Tibial nerve (tissue), 4 donors: Measurements from ENCODE around the gene GRK1. TPM values are rescaled to one million over a fixed set of nuclear protein-coding genes. Genes with fewer than 3 reads are reported as not detected.
"Not testable (repeated sequence)": the region's sequence is repeated elsewhere in the genome, so short reads cannot be mapped to it uniquely, and the experiment has no call there.

Experiments
- DNase-seq, 2 donors: peaks; one replicate each; pipeline ENCODE4 v3.0.0-alpha.2; 2019; ENCODE audit warnings: low spot score in 2 of 2
- H3K27ac ChIP-seq, 4 donors: fragments of 200-600 bp; sonication (generic) in 3 of 4; one replicate each; pipeline ENCODE4 v1.5.1; 2017 to 2019; ENCODE audit warnings: mild to moderate bottlenecking in 1 of 4
- H3K27me3 ChIP-seq, 2 donors: fragments of 200-600 bp; sonication (generic) in 1 of 2; one replicate each; pipeline versions ENCODE4 v1.5.1 to v1.6.0; 2017 to 2019
- H3K36me3 ChIP-seq, 3 donors: fragments of 200-600 bp; sonication (generic); one replicate each; pipeline ENCODE4 v1.5.1; 2018 to 2019
- H3K4me1 ChIP-seq, 4 donors: fragments of 200-600 bp; sonication (generic) in 3 of 4; one replicate each; pipeline ENCODE4 v1.5.1; 2017 to 2019
- H3K4me3 ChIP-seq, 4 donors: fragments of 200-600 bp; sonication (generic) in 3 of 4; one replicate each; pipeline ENCODE4 v1.5.1; 2017 to 2019; ENCODE audit warnings: mild to moderate bottlenecking in 1 of 4, moderate library complexity in 1 of 4
- H3K9me3 ChIP-seq, 4 donors: fragments of 200-600 bp; sonication (generic) in 3 of 4; one replicate each; pipeline ENCODE4 v1.5.1; 2017 to 2019
- EP300 ChIP-seq, 2 donors: sonication (generic); formaldehyde crosslinking; IDR thresholded peaks; one replicate each; pipeline ENCODE4 v1.6.1; 2017; ENCODE audit warnings: antibody characterized with exemption in 2 of 2, mild to moderate bottlenecking in 1 of 2
- POLR2A ChIP-seq, 2 donors: fragments of 450-650 bp; IDR thresholded peaks; one replicate each; pipeline ENCODE4 v1.6.1; 2017; ENCODE audit warnings: antibody characterized with exemption in 2 of 2, mild to moderate bottlenecking in 2 of 2, moderate library complexity in 2 of 2
- WGBS, 2 donors: methylation state at CpG; one replicate each; pipeline ENCODE4 v1.1.5; 2018; 5-methylcytosine and 5-hydroxymethylcytosine counted together
- total RNA-seq, 4 donors: library from RNA; depleted of rRNA; stranded (reverse); fragments of >200 nt; gene quantifications; one replicate each; pipeline ENCODE4 v1.1.0, GENCODE V29; 2016
- TF ChIP-seq, protein P1 (sequence below), 5 experiments: fragments of 200-600 bp in 3 of 5; fragments of 450-650 bp in 2 of 5; sonication (generic) in 3 of 5; IDR thresholded peaks; one replicate each; pipeline ENCODE4 v1.5.1; 2016 to 2019; ENCODE audit warnings: antibody characterized with exemption in 5 of 5, mild to moderate bottlenecking in 3 of 5, moderate library complexity in 2 of 5

Gene GRK1
- total RNA-seq, 4 donors from 2014 or later = not detected

DNA sequence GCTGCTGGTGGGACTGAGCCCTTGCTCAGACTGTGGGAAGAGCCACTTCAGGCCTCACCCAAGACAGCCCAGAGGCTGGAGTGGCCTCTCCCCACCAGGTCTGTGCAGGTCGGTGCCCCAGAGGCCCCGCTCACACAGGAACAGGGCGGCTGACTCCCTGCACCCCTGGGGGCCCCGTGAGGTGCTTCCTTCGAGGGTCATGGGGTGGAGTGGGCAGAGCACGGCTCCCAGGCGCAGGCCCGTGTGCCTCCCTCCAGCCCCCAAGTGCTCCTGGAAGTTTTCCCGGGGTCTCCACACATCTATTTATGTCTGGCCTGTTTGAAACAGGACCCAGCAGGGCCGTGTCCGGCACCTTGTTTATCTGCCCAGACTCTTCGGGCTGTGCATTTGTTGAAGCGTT lies 82.5 kb downstream of the GRK1 start:
- DNase-seq = no peak
- Histone ChIP-seq H3K36me3 (no peaks in the 10 kb centered on the region), H3K4me3 (no peak overlapping the region), H3K27me3 (no peaks in the 10 kb centered on the region), H3K9me3 (no peaks in the 10 kb centered on the region), H3K27ac (no peak overlapping the region), H3K4me1 (no peaks in the 10 kb centered on the region)
- TF ChIP-seq, protein P1, sequence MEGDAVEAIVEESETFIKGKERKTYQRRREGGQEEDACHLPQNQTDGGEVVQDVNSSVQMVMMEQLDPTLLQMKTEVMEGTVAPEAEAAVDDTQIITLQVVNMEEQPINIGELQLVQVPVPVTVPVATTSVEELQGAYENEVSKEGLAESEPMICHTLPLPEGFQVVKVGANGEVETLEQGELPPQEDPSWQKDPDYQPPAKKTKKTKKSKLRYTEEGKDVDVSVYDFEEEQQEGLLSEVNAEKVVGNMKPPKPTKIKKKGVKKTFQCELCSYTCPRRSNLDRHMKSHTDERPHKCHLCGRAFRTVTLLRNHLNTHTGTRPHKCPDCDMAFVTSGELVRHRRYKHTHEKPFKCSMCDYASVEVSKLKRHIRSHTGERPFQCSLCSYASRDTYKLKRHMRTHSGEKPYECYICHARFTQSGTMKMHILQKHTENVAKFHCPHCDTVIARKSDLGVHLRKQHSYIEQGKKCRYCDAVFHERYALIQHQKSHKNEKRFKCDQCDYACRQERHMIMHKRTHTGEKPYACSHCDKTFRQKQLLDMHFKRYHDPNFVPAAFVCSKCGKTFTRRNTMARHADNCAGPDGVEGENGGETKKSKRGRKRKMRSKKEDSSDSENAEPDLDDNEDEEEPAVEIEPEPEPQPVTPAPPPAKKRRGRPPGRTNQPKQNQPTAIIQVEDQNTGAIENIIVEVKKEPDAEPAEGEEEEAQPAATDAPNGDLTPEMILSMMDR (IDR thresholded peaks at IDR 0.05) = no peak
- TF ChIP-seq EP300 (IDR thresholded peaks at IDR 0.05) (no peak), POLR2A (IDR thresholded peaks at IDR 0.05) (no peak)
- 79 to 82% methylated on average over 12 to 13 of the region's 13 CpGs for WGBS, 2 donors

DNA sequence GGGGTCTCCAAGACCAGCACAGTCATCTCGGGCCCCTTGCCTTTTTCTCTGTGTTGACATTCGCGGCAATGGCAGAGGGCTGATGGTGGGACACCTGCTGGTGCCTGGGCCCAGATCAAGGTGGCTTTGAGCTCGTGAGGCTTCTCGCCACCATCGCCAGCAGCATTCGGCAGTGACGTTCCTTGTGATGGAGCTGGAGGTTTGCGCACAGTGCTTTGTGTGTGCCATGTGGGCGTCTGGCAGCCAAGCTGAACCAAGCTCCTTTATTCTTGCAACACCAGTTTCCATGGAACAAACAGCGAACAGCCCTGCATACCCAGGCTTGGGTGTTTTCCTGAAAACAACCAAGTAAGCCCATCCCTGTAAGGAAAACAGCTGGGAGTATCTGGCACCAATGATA lies 82.9 kb downstream of the GRK1 start:
- 72 to 79% methylated on average over 11 of the region's 11 CpGs for WGBS, 2 donors

GRCh38 chr13:113750554-113751399 lies 83.8 kb downstream of the GRK1 start:
- Histone ChIP-seq H3K4me3 (no peak overlapping the region), H3K9me3 (no peaks in the 10 kb centered on the region), H3K27me3 (no peaks in the 10 kb centered on the region), H3K4me1 (no peaks in the 10 kb centered on the region), H3K27ac (no peak overlapping the region), H3K36me3 (no peaks in the 10 kb centered on the region)
- TF ChIP-seq EP300 (IDR thresholded peaks at IDR 0.05) = no peak
- TF ChIP-seq, protein P1 (IDR thresholded peaks at IDR 0.05) = no peak
- no peak for DNase-seq
- 90 to 94% methylated on average over 23 of the region's 23 CpGs for WGBS, 2 donors

More for the DNA sequence above, 82.9 kb downstream of the GRK1 start:
- no peaks in the 10 kb centered on the region for H3K27me3 ChIP-seq
- TF ChIP-seq, protein P1 (IDR thresholded peaks at IDR 0.05) = no peak
- no peak for TF ChIP-seq EP300 (IDR thresholded peaks at IDR 0.05)
- no peak for TF ChIP-seq POLR2A (IDR thresholded peaks at IDR 0.05)
- no peak overlapping the region for H3K27ac ChIP-seq
- no peak for DNase-seq
- H3K9me3 ChIP-seq = no peaks in the 10 kb centered on the region
- no peak overlapping the region for H3K4me3 ChIP-seq
- no peaks in the 10 kb centered on the region for H3K4me1 ChIP-seq
- H3K36me3 ChIP-seq = no peaks in the 10 kb centered on the region

DNA sequence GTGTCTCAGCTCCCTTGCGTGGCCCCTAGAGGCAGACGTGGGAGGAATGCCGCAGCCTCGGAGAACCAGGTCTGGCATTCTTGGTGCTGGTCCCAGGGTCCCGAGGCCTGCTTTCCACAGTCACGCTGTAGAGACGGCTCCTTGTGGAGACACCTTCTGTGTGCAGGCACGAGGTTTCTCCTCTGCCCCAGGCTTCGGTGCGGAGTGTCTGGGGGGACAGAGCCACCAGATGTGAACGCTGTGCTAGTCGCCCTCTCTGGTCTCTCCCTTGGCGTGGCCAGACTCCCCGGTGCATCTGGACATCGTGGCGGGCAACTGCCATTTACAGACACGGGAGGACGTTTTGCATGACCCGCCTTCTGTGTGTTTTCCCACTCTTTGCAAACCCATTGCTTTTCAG lies 84.5 kb downstream of the GRK1 start:
- TF ChIP-seq POLR2A (IDR thresholded peaks at IDR 0.05) (no peak), EP300 (IDR thresholded peaks at IDR 0.05) (no peak)
- TF ChIP-seq, protein P1 (IDR thresholded peaks at IDR 0.05) = no peak
- H3K27me3 ChIP-seq = no peaks in the 10 kb centered on the region
- no peak for DNase-seq
- no peaks in the 10 kb centered on the region for H3K4me1 ChIP-seq
- WGBS, 2 donors = 91 to 93% methylated on average over 19 of the region's 19 CpGs
- no peak overlapping the region for H3K27ac ChIP-seq
- H3K4me3 ChIP-seq = no peak overlapping the region
- no peaks in the 10 kb centered on the region for H3K9me3 ChIP-seq
- no peaks in the 10 kb centered on the region for H3K36me3 ChIP-seq

DNA sequence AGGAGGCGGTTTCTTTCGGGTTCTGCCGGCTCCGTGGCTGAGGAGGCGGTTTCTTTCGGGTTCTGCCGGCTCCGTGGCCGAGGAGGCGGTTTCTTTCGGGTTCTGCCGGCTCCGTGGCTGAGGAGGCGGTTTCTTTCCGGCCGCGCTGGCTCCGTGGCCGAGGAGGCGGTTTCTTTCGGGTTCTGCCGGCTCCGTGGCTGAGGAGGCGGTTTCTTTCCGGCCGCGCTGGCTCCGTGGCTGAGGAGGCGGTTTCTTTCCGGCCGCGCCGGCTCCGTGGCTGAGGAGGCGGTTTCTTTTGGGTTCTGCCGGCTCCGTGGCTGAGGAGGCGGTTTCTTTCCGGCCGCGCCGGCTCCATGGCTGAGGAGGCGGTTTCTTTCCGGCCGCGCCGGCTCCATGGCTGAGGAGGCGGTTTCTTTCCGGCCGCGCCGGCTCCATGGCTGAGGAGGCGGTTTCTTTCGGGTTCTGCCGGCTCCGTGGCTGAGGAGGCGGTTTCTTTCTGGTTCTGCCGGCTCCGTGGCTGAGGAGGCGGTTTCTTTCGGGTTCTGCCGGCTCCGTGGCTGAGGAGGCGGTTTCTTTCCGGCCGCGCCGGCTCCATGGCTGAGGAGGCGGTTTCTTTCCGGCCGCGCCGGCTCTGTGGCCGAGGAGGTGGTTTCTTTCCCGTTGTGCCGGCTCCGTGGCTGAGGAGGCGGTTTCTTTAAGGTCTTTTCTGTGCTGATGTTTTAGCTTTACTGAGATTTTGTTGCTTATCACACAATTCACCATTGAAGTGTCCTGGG lies 85.4 kb downstream of the GRK1 start:
- H3K9me3 ChIP-seq, H3K4me3 ChIP-seq, DNase-seq, H3K27ac ChIP-seq, H3K27me3 ChIP-seq, H3K4me1 ChIP-seq, H3K36me3 ChIP-seq: not testable (repeated sequence)
- 94 to 96% methylated on average over 53 to 62 of the region's 78 CpGs for WGBS, 2 donors
